T47D (cell line): ENCODE results near the gene RMRP.
"Not testable (repeated sequence)": the region's sequence is repeated elsewhere in the genome, so short reads cannot be mapped to it uniquely, and the experiment has no call there.

Experiments used
- DNase-seq, 2 experiments: peaks; one replicate each; pipeline versions ENCODE4 v3.0.0 to v3.0.0-alpha.2; 2011 to 2012; ENCODE audit warnings: low read depth in 1 of 2, low spot score in 1 of 2
- JUND ChIP-seq: IDR thresholded peaks from 2 replicates; pipeline ENCODE4 v1.6.1; 2012; ENCODE audit warnings: low read depth
- in situ Hi-C: cut with HindIII; loops from 2 replicates; pipeline ENCODE4 v1.10.0; 2016; ENCODE audit warnings: low sequenced_read_pairs, low pct_unique_long_range_greater_than_20kb

Gene RMRP

DNA sequence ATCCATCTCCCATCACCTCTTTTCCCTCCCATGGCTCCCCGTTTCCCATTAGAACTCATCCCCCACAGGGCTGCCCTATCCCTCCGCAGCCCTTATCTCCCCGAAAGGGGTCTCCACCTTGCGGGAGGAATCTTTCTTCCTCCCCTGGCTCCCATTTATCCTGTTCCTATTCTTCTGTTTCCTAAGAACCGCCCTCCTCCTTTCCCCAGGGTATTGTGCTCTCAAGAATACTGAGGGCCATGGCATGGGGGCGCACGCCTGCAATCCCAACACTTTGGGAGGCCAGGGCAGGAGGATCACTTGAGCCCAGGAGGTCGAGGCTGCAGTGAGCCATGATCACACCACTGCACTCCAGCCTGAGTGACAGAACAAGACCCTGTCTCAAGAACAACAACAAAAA is 40.3 kb downstream of the RMRP start:
- in situ Hi-C loops: no loop called here
- no peak for DNase-seq
- TF ChIP-seq JUND: no peak

GRCh38 chr9:35616681-35617459 is 40.9 kb downstream of the RMRP start:
- no peak for TF ChIP-seq JUND
- in situ Hi-C loops: no loop called here
- DNase-seq: peak in 1 of 2 experiments; percentile 13

DNA sequence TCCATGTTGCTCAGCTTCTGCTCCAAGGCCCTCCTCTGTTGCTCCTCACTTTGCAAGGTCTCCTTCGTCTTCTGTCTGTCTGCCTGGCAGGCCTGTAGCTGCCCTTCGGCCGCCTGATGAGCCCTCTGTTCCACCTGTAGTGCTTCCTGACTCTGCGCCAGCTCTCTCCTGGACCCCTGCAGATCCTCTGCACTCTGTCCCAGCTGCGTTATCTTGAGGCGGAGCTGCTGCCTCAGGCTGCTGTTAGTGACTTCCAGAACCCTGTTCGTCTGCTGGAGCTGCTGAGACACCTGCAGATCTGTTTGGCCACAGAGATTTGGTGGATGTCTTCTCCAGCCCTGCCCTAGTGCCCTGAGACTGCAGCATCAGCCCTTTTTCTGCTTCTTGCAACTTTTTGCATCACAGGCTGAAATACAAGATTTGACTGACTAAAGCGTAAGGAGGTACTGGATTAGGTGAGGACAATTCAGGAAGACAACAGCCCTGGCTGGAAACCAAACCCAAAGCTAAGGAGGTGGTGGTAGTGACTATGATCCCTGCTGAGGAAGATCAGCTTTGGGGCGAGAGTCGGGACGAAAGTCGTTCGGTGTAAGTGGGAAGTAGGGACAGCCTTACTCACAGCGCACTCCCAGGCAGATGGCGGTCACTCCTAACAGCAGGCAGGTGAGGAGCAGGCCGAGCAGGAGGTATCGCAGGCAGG is 41.7 kb downstream of the RMRP start:
- no peak for TF ChIP-seq JUND
- no peak for DNase-seq
- in situ Hi-C loops: no loop called here

- in situ Hi-C loops: no loop called here
- no peak for TF ChIP-seq JUND
- DNase-seq: no peak
Observed at GRCh38 chr9:35612843-35613242, 45.0 kb downstream of the RMRP start.

- DNase-seq: not testable (repeated sequence)
Observed at GRCh38 chr9:35612066-35612465, 45.8 kb downstream of the RMRP start.

GRCh38 chr9:35611230-35611797 is 46.5 kb downstream of the RMRP start:
- in situ Hi-C loops: no loop called here
- TF ChIP-seq JUND: no peak
- peak; percentile 44 to 46 for DNase-seq

More at GRCh38 chr9:35612066-35612465, 45.8 kb downstream of the RMRP start:
- in situ Hi-C loops: not testable (repeated sequence)

GRCh38 chr9:35609820-35610163 is 48.0 kb downstream of the RMRP start:
- no peak for TF ChIP-seq JUND
- in situ Hi-C loops: no loop called here

GRCh38 chr9:35609001-35609819 is 48.6 kb downstream of the RMRP start:
- in situ Hi-C loops: no loop called here
- TF ChIP-seq JUND: no peak
- no peak for DNase-seq

More at GRCh38 chr9:35609820-35610163, 48.0 kb downstream of the RMRP start:
- no peak for DNase-seq

DNA sequence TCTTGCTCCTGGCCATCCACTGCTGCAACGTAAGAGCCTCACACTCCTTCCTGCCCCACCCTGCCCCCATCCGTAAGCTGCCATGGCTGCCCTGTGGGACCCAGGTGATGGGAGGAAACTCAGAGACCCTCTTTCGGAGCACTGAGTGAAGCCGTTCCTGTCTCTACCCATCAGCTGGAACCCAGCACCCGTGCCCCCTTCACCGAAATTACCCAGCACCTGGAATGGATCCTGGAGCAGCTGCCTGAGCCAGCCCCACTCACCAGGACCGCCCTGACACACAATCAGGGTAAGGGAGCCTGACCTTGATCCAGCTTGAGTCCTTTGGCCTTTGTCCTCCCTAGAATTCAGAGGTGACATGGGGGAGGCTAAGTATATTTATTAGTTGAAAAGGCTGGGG is 49.6 kb downstream of the RMRP start:
- no peak for DNase-seq
- in situ Hi-C loops: no loop called here
- no peak for TF ChIP-seq JUND
